Measurements from ENCODE around the gene GUCY2D.

DNA sequence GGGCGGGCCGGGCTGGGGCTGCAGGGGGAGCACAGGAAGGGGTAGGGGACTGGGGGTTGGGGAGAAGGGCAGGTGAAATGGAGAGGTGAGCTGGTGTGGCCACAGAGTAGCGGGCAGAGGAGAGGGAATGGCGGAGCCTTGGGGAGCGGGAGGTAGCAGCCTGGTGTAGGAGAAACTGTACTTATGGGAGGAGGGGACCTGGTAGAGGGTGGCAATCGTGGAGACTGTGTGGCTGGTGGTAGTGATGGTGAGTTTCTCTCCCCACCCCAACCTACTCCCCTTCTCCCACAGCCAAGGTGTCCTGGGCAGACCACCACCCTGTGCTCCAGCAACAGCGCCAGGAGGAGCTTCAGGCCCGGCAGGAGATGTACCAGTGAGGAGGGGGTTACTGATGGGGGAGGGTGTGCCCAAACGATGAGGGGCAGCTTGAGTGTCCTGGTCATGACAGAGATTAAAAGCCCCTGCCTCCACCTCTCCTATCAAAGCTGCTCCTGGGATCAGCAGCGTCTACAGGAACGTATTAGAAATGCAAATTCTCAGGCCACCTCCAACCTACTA is 37.3 kb downstream of the GUCY2D start:
- no peak for TF ChIP-seq EZH2 (IDR thresholded peaks at IDR 0.05)
- no peak for TF ChIP-seq POLR2AphosphoS5 (IDR thresholded peaks at IDR 0.05; ENCODE audit: borderline replicate concordance, low read depth, low read length)
- no peak for TF ChIP-seq FOXP2 (optimal IDR thresholded peaks at IDR 0.05; ENCODE audit: control extremely low read depth, extremely low read length, insufficient read depth)

Data from SK-N-MC (cell line).